Measurements from ENCODE around the gene RAB13.
"Not testable (repeated sequence)": the region's sequence is repeated elsewhere in the genome, so short reads cannot be mapped to it uniquely, and the experiment has no call there.

Gene RAB13
- total RNA-seq = 0 to 0.19 (median 0) reads per million in 3 donors

DNA sequence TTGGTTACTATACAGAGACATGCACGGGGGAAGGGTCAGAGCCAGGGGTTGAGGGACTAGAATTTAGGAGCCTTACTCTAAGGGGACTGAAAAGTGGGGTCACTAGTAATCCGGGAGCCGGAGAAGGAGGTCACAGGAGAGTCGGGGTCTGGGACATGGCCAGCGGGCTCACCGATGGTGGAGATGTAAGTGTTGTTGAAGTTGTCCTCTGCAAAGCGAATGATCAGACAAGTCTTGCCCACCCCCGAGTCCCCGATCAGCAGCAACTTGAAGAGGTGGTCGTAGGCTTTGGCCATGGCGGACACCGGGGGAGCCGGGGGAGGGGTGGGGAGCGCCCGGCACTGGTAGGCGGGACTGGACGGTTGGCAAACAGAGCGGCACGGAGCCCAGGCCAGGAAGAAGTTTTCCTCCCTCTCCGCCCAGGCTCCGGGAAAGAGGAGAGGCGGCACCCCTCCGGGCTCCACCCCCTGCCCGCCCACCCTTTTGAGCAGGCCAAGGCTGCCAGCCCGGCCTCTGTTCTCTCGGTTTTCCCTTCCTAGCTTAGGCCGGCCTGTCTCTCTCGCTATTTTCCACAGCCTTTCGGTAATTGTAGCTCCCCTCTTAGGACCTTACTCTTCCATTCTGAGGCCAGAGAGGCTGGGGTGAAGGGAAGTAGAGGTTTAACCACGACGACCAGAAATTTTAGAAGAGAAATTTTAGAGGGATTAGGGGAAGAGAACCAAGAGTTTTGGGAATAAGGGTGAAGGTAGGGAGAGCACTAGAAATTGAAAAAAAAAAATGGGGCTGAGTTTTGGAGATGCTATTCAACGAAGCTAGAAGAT, at the start of gene RAB13:
RAB13 (minus strand) TSS at position 399 of the 821 bp plus-strand sequence; CDS start at position 296, 103 bp downstream.
- H3K36me3 ChIP-seq (ENCODE audit: control insufficient read depth, insufficient read depth, low read length) = no peaks in the 10 kb centered on the region
- no peak within 1 kb of the TSS for H3K4me3 ChIP-seq (ENCODE audit: insufficient read depth, low read depth, low read length, poor library complexity, severe bottlenecking)
- H3K4me1 ChIP-seq (ENCODE audit: control insufficient read depth, insufficient read depth, low read length, poor library complexity, severe bottlenecking) = peaks cover 7% of the 10 kb centered on the region
- H3K27me3 ChIP-seq (replicated peaks; ENCODE audit: control insufficient read depth, insufficient read depth, low read length, poor library complexity, severe bottlenecking) = no peaks in the 10 kb centered on the region
- DNase-seq = no peak
- H3K9me3 ChIP-seq (ENCODE audit: control insufficient read depth, low read length) = no peaks in the 10 kb centered on the region
- H3K27ac ChIP-seq (ENCODE audit: insufficient read depth, low read length, poor library complexity, severe bottlenecking) = peak within 1 kb of the TSS; percentile 41

DNA sequence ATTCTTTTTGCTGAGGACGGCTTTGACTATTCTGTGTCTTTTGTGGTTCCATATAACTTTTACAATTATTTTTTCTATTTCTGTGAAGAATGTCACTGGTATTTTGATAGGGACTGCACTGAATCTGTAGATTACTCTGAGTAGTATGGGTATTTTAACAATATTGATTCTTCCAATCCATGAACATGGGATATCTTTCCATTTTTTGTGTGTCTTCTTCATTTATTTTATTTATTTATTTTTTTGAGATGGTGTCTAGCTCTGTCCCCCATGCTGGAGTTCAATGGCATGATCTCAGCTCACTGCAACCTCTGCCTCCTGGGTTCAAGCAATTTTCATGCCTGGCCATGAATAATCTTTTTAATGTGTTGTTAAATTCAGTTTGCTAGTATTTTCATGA, 47.6 kb upstream of the RAB13 start:
- H3K4me3 ChIP-seq (ENCODE audit: insufficient read depth, low read depth, low read length, poor library complexity, severe bottlenecking); H3K4me1 ChIP-seq (ENCODE audit: control insufficient read depth, insufficient read depth, low read length, poor library complexity, severe bottlenecking); H3K27ac ChIP-seq (ENCODE audit: insufficient read depth, low read length, poor library complexity, severe bottlenecking); DNase-seq; H3K27me3 ChIP-seq (replicated peaks; ENCODE audit: control insufficient read depth, insufficient read depth, low read length, poor library complexity, severe bottlenecking); H3K36me3 ChIP-seq (ENCODE audit: control insufficient read depth, insufficient read depth, low read length); H3K9me3 ChIP-seq (ENCODE audit: control insufficient read depth, low read length): not testable (repeated sequence)

DNA sequence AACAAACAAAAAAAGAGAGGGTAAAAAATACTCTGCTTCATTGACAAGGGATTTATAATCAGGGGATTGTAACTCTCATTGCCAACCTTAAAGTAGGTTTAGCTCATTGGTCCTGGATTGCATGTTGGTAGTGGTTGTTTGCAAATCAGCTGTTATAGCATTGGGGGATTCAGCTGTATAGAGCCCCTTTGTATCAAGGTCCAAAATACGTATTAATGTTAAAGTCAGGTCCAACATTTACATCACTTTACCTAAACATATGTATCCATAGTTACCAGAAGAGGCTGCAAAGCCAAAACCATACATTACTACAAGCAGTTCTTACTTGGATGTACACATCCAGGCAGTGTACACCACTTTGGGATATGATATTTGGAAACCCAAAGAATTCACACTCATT, 33.8 kb upstream of the RAB13 start:
- Histone ChIP-seq H3K4me1 (ENCODE audit: control insufficient read depth, insufficient read depth, low read length, poor library complexity, severe bottlenecking) (no peaks in the 10 kb centered on the region), H3K36me3 (ENCODE audit: control insufficient read depth, insufficient read depth, low read length) (no peaks in the 10 kb centered on the region), H3K4me3 (ENCODE audit: insufficient read depth, low read depth, low read length, poor library complexity, severe bottlenecking) (no peak overlapping the region), H3K27me3 (replicated peaks; ENCODE audit: control insufficient read depth, insufficient read depth, low read length, poor library complexity, severe bottlenecking) (no peaks in the 10 kb centered on the region), H3K27ac (ENCODE audit: insufficient read depth, low read length, poor library complexity, severe bottlenecking) (no peak overlapping the region), H3K9me3 (ENCODE audit: control insufficient read depth, low read length) (no peaks in the 10 kb centered on the region)
- no peak for DNase-seq

DNA sequence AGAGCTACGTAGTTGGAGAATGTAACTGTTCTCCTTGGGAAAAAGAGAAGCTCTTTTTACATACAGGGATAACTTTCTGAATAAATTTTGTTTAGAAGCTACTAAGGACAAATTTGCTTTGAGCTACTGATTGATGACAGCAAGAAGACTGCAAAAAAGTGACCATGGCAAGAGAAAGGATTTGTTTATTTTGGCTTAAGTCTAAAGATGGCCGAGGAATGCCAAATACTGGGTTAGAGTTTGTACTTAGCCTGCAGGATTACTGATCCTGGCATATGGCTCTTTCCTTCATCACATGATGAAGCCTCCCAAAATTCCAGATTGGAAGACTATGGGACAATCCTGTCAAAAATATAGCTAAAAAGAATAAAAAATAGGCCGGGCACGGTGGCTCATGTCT, 33.1 kb upstream of the RAB13 start:
- Histone ChIP-seq H3K36me3 (ENCODE audit: control insufficient read depth, insufficient read depth, low read length) (no peaks in the 10 kb centered on the region), H3K27me3 (replicated peaks; ENCODE audit: control insufficient read depth, insufficient read depth, low read length, poor library complexity, severe bottlenecking) (no peaks in the 10 kb centered on the region), H3K4me1 (ENCODE audit: control insufficient read depth, insufficient read depth, low read length, poor library complexity, severe bottlenecking) (no peaks in the 10 kb centered on the region), H3K4me3 (ENCODE audit: insufficient read depth, low read depth, low read length, poor library complexity, severe bottlenecking) (no peak overlapping the region), H3K9me3 (ENCODE audit: control insufficient read depth, low read length) (no peaks in the 10 kb centered on the region), H3K27ac (ENCODE audit: insufficient read depth, low read length, poor library complexity, severe bottlenecking) (no peak overlapping the region)
- no peak for DNase-seq

DNA sequence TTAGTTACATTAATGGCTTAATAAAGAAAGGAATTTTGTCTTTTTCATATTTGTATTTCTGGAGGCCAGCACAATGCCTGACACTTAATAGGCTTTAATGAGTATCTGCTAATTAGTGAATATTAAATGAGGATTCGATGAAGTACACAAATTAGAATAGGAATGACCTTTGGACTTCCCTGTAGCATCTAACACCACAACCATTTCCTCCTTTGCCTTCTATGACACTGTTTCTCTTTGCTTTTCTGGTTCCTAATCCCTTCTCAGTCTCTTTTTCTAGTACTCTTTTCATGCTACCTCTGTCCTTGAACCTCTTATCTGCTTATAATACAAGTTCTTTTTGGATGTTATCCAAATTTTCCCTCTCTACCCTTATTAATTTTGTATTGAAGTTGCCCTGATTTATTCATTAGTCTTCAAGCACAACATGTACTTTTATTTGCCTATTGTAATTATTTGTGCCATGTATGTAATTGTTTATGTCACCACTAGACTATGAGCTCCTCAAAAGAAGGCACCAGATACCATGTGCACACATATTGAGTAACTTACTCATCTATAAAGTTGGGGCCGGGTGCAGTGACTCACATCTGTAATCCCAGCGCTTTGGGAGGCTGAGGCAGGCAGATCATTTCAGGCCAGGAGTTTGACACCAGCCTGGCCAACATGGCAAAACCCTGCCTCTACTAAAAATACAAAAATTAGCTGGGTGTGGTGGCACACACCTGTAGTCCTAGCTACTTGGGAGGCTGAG, 28.2 kb upstream of the RAB13 start:
- Histone ChIP-seq H3K27ac (ENCODE audit: insufficient read depth, low read length, poor library complexity, severe bottlenecking) (no peak overlapping the region), H3K36me3 (ENCODE audit: control insufficient read depth, insufficient read depth, low read length) (no peaks in the 10 kb centered on the region), H3K9me3 (ENCODE audit: control insufficient read depth, low read length) (no peaks in the 10 kb centered on the region), H3K4me3 (ENCODE audit: insufficient read depth, low read depth, low read length, poor library complexity, severe bottlenecking) (no peak overlapping the region), H3K4me1 (ENCODE audit: control insufficient read depth, insufficient read depth, low read length, poor library complexity, severe bottlenecking) (no peaks in the 10 kb centered on the region), H3K27me3 (replicated peaks; ENCODE audit: control insufficient read depth, insufficient read depth, low read length, poor library complexity, severe bottlenecking) (no peaks in the 10 kb centered on the region)
- no peak for DNase-seq

DNA sequence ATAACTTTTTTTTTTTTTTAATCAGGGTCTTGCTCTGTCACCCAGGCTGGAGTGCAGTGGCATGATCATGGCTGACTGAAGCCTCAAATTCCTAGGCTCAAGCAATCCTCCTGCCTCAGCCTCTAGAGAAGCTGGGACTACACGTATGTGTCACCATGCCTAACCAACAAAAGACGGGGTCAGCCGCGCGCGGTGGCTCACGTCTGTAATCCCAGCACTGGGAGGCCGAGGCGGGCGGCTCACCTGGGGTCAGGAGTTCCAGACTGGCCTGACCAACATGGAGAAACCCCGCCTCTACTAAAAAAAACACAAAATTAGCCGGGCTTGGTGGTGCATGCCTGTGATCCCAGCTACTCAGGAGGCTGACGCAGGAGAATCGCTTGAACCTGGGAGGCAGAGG, 26.4 kb upstream of the RAB13 start:
- not testable (repeated sequence) for H3K36me3 ChIP-seq (ENCODE audit: control insufficient read depth, insufficient read depth, low read length); DNase-seq; H3K9me3 ChIP-seq (ENCODE audit: control insufficient read depth, low read length); H3K4me3 ChIP-seq (ENCODE audit: insufficient read depth, low read depth, low read length, poor library complexity, severe bottlenecking); H3K27me3 ChIP-seq (replicated peaks; ENCODE audit: control insufficient read depth, insufficient read depth, low read length, poor library complexity, severe bottlenecking); H3K27ac ChIP-seq (ENCODE audit: insufficient read depth, low read length, poor library complexity, severe bottlenecking); H3K4me1 ChIP-seq (ENCODE audit: control insufficient read depth, insufficient read depth, low read length, poor library complexity, severe bottlenecking)

DNA sequence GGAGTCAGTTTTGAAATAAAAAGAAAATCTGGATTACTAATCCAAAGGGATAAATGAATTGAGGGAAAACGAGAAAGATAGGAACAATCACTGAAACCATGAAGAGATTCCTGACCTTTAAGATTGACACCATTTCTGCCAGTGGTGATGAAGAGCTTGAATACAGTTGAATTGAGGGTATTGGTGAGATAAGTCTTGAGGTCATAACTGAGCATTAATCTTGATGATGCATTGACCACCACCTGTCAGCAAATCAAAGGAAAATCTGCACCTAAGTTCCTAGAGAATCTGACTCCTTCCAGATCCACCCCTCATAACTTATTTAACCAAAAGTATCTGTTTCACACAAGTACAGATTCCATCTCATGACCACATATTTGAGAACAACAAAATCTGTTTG, 26.0 kb upstream of the RAB13 start:
- Histone ChIP-seq H3K9me3 (ENCODE audit: control insufficient read depth, low read length) (no peaks in the 10 kb centered on the region), H3K27me3 (replicated peaks; ENCODE audit: control insufficient read depth, insufficient read depth, low read length, poor library complexity, severe bottlenecking) (no peaks in the 10 kb centered on the region), H3K36me3 (ENCODE audit: control insufficient read depth, insufficient read depth, low read length) (no peaks in the 10 kb centered on the region), H3K4me3 (ENCODE audit: insufficient read depth, low read depth, low read length, poor library complexity, severe bottlenecking) (no peak overlapping the region), H3K27ac (ENCODE audit: insufficient read depth, low read length, poor library complexity, severe bottlenecking) (no peak overlapping the region), H3K4me1 (ENCODE audit: control insufficient read depth, insufficient read depth, low read length, poor library complexity, severe bottlenecking) (no peaks in the 10 kb centered on the region)
- no peak for DNase-seq

DNA sequence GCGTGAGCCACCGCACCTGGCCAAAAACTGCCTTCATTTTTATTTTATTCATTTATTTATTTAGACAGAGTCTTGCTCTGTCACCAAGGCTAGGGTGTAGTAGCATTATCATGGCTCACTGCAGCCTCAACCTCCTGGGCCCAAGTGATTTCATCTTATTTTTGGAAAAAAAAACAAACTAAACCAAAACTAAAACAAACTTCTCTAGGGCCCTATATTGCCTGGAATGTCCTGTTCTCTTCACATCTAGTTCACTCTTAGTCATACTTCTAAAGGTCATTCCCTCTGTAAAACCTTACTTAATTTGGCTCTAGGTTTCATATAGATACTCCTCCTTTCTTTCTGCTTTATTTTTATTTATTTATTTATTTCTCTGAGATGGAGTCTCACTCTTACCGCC, 20.0 kb upstream of the RAB13 start:
- no peak for DNase-seq
- Histone ChIP-seq H3K27ac (ENCODE audit: insufficient read depth, low read length, poor library complexity, severe bottlenecking) (no peak overlapping the region), H3K36me3 (ENCODE audit: control insufficient read depth, insufficient read depth, low read length) (no peaks in the 10 kb centered on the region), H3K27me3 (replicated peaks; ENCODE audit: control insufficient read depth, insufficient read depth, low read length, poor library complexity, severe bottlenecking) (no peaks in the 10 kb centered on the region), H3K4me3 (ENCODE audit: insufficient read depth, low read depth, low read length, poor library complexity, severe bottlenecking) (no peak overlapping the region), H3K4me1 (ENCODE audit: control insufficient read depth, insufficient read depth, low read length, poor library complexity, severe bottlenecking) (no peaks in the 10 kb centered on the region), H3K9me3 (ENCODE audit: control insufficient read depth, low read length) (no peaks in the 10 kb centered on the region)

DNA sequence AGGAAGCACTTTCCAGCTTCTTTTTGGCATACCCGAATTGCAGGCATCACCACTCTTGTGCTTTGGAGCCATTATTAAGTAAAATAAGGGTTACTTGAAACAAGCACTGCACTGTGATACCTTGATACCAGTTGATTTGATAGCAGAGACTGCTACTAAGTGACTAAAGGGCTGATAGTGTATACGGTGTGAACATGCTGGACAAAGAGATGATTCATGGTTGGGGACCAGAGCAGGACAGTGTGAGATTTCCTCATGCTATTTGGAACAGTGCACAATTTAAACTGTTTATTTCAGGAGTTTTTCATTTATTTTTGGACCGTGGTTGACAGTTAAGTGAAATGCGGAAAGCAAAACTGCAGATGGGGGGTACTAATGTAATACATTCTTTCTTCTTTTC, 14.3 kb upstream of the RAB13 start:
- DNase-seq = no peak
- H3K27me3 ChIP-seq (replicated peaks; ENCODE audit: control insufficient read depth, insufficient read depth, low read length, poor library complexity, severe bottlenecking) = no peaks in the 10 kb centered on the region
- H3K36me3 ChIP-seq (ENCODE audit: control insufficient read depth, insufficient read depth, low read length) = peaks cover 4% of the 10 kb centered on the region
- H3K4me1 ChIP-seq (ENCODE audit: control insufficient read depth, insufficient read depth, low read length, poor library complexity, severe bottlenecking) = no peaks in the 10 kb centered on the region
- no peaks in the 10 kb centered on the region for H3K9me3 ChIP-seq (ENCODE audit: control insufficient read depth, low read length)
- H3K4me3 ChIP-seq (ENCODE audit: insufficient read depth, low read depth, low read length, poor library complexity, severe bottlenecking) = no peak overlapping the region
- H3K27ac ChIP-seq (ENCODE audit: insufficient read depth, low read length, poor library complexity, severe bottlenecking) = no peak overlapping the region

DNA sequence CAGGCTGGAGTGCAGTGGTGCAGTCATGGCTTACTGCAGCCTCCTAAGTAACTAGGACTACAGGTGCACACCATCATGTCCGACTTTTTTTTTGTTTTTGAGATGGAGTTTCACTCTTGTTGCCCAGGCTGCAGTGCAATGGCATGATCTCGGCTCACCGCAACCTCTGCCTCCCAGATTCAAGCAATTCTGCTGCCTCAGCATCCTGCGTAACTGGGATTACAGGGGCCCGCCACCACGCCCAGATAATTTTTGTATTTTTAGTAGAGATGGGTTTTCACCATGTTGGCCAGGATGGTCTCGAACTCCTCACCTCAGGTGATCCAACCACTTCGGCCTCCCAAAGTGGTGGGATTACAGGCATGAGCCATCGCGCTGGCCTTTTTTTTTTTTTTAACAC, 10.7 kb upstream of the RAB13 start:
- not testable (repeated sequence) for H3K4me1 ChIP-seq (ENCODE audit: control insufficient read depth, insufficient read depth, low read length, poor library complexity, severe bottlenecking); DNase-seq; H3K27ac ChIP-seq (ENCODE audit: insufficient read depth, low read length, poor library complexity, severe bottlenecking); H3K9me3 ChIP-seq (ENCODE audit: control insufficient read depth, low read length); H3K4me3 ChIP-seq (ENCODE audit: insufficient read depth, low read depth, low read length, poor library complexity, severe bottlenecking); H3K27me3 ChIP-seq (replicated peaks; ENCODE audit: control insufficient read depth, insufficient read depth, low read length, poor library complexity, severe bottlenecking)
- H3K36me3 ChIP-seq (ENCODE audit: control insufficient read depth, insufficient read depth, low read length) = peaks cover 27% of the 10 kb centered on the region
